GM12878 (cell line): ENCODE measurements around the gene KCNH6. TPM values are rescaled to one million over a fixed set of nuclear protein-coding genes. Genes with fewer than 3 reads are reported as not detected.

Experiments used
- ATAC-seq: fragments of 200-7000 bp; cut with Tn5 transposase; 3 replicates; pipeline ENCODE4 v1.9.1; 2020; ENCODE audit warnings: mild to moderate bottlenecking, moderate library complexity
- BruUV-seq: library from RNA; stranded (reverse); fragments of 400-500 nt; replicated peaks from 2 replicates; lab custom pipeline; 2021; lab: Mats Ljungman, UMichigan
- CTCF ChIA-PET: fragments of 300-600 bp; sonication (Branson Sonifier 250); formaldehyde crosslinking; extraction: SDS; loops from one replicate; lab custom pipeline; 2021; ENCODE audit warnings: inconsistent platforms; lab: Yijun Ruan, JAX
- POLR2A ChIA-PET: fragments of 350-600 bp; formaldehyde crosslinking; extraction: SDS; loops from one replicate; lab custom pipeline; 2021; ENCODE audit warnings: inconsistent platforms; lab: Charles Lee
- RAD21 ChIA-PET: fragments of 300-600 bp; sonication (Branson Sonifier 250); formaldehyde crosslinking; loops from one replicate; lab custom pipeline; 2023; ENCODE audit warnings: antibody characterized with exemption; ENCODE audit not compliant: unreplicated experiment; lab: Charles Lee
- SMC1A ChIA-PET: fragments of 300-600 bp; sonication (Branson Sonifier 250); formaldehyde crosslinking; loops from one replicate; lab custom pipeline; 2023; ENCODE audit not compliant: unreplicated experiment, uncharacterized antibody; lab: Charles Lee
- DNase-seq: peaks from one replicate; pipeline ENCODE4 v3.0.0-alpha.2; 2011; ENCODE audit warnings: low read depth, low spot score
- FAIRE-seq: peaks from 3 replicates; lab custom pipeline; 2011; peaks lifted over from hg19 to GRCh38; lab: Jason Lieb, UNC
- H2AFZ ChIP-seq: 2 replicates; pipeline ENCODE4 v1.6.0; 2011; ENCODE audit warnings: low read depth, low read length, control low read depth; ENCODE audit not compliant: control insufficient read depth
- H3K27ac ChIP-seq: 2 replicates; pipeline ENCODE4 v1.5.1; 2011; ENCODE audit warnings: control low read depth; ENCODE audit not compliant: control insufficient read depth, insufficient read depth
- H3K27me3 ChIP-seq, 2 experiments: replicated peaks in 1 of 2; 2 replicates each; pipeline versions ENCODE4 v1.6.0 to v1.6.1; 2011; ENCODE audit warnings: low read length in 1 of 2; ENCODE audit not compliant: control insufficient read depth in 2 of 2, insufficient read depth in 2 of 2
- H3K36me3 ChIP-seq, 2 experiments: 2 replicates each; pipeline ENCODE4 v1.5.1; 2011; ENCODE audit warnings: low read length in 1 of 2; ENCODE audit not compliant: control insufficient read depth in 2 of 2, insufficient read depth in 2 of 2
- H3K4me1 ChIP-seq: 2 replicates; pipeline ENCODE4 v1.6.1; 2011; ENCODE audit warnings: mild to moderate bottlenecking, low read length, moderate library complexity, mixed read lengths; ENCODE audit not compliant: control insufficient read depth, insufficient read depth
- H3K4me2 ChIP-seq: 2 replicates; pipeline ENCODE4 v1.6.0; 2011; ENCODE audit warnings: control low read depth; ENCODE audit not compliant: control insufficient read depth, insufficient read depth
- H3K4me3 ChIP-seq: fragments of 200-600 bp; sonication (generic); 2 replicates; pipeline ENCODE4 v1.5.1; 2016
- H3K79me2 ChIP-seq: 2 replicates; pipeline ENCODE4 v1.6.0; 2011; ENCODE audit warnings: low read length; ENCODE audit not compliant: control insufficient read depth, insufficient read depth
- H3K9ac ChIP-seq: 2 replicates; pipeline ENCODE4 v1.8.0; 2011; ENCODE audit warnings: low read length, control low read depth, mixed read lengths; ENCODE audit not compliant: control insufficient read depth, insufficient read depth
- H3K9me3 ChIP-seq: replicated peaks from 3 replicates; pipeline ENCODE4 v1.5.1; 2011; ENCODE audit warnings: mild to moderate bottlenecking, low read length; ENCODE audit not compliant: control insufficient read depth, insufficient read depth
- H4K20me1 ChIP-seq: 2 replicates; pipeline ENCODE4 v1.6.0; 2011; ENCODE audit not compliant: control insufficient read depth, insufficient read depth
- EGR1 ChIP-seq, 2 experiments: IDR thresholded peaks; 1 replicate in 1 of 2; 2 replicates in 1 of 2; pipeline ENCODE4 v1.6.1; 2011 to 2012; ENCODE audit warnings: low read depth in 2 of 2, low read length in 2 of 2, borderline replicate concordance in 1 of 2, mild to moderate bottlenecking in 1 of 2, moderate library complexity in 1 of 2
- MTA3 ChIP-seq: IDR thresholded peaks from 2 replicates; pipeline ENCODE4 v1.6.1; 2012; ENCODE audit warnings: low read length, inconsistent platforms, borderline replicate concordance
- NFXL1 ChIP-seq: fragments of 450-650 bp; IDR thresholded peaks from 2 replicates; pipeline ENCODE4 v1.6.1; 2017; ENCODE audit warnings: antibody characterized with exemption, mild to moderate bottlenecking, borderline replicate concordance
- RB1 ChIP-seq: fragments of 450-650 bp; formaldehyde crosslinking; IDR thresholded peaks from 2 replicates; pipeline ENCODE4 v1.6.1; 2017; ENCODE audit warnings: mild to moderate bottlenecking, borderline replicate concordance
- ZNF687 ChIP-seq: fragments of 450-650 bp; IDR thresholded peaks from 2 replicates; pipeline ENCODE4 v1.6.1; 2017; ENCODE audit warnings: mild to moderate bottlenecking, moderate library complexity
- in situ Hi-C: fragments of 300-500 bp; cut with MboI; formaldehyde crosslinking; loops from 9 replicates; pipeline ENCODE4 v1.14.3; 2018; ENCODE audit warnings: mixed read lengths
- intact Hi-C: fragments of 100-400 bp; cut with micrococcal nuclease; formaldehyde crosslinking; loops from one replicate; pipeline ENCODE4 v1.14.2; 2022; ENCODE audit not compliant: unreplicated experiment
- polyA plus RNA-seq, 11 experiments: library from polyadenylated mRNA; depleted of rRNA in 4 of 11; unstranded in 6 of 11; stranded (reverse) in 5 of 11; fragments of >200 nt; fragmentation: Nextera tagmentation in 4 of 11; fragmentation: Illumina TruSeq in 1 of 11; extraction: Ambion mirVana in 4 of 11; extraction: Trizol in 1 of 11; gene quantifications; 1 replicate in 1 of 11; 2 replicates in 10 of 11; pipeline versions ENCODE4 v1.2.1 to v1.2.3, GENCODE V29; 2011 to 2016; ENCODE audit warnings: inconsistent platforms in 2 of 11, missing spikeins in 2 of 11, low read depth in 1 of 11
- total RNA-seq, 4 experiments: library from RNA; depleted of rRNA in 3 of 4; stranded (reverse); fragments of >200 nt in 3 of 4; fragmentation: Illumina TruSeq in 1 of 4; extraction: Trizol in 1 of 4; gene quantifications; 2 replicates each; pipeline versions ENCODE4 v1.2.1 to v1.2.3, GENCODE V29; 2013 to 2021
- TF ChIP-seq, protein P1 (sequence below): IDR thresholded peaks from 2 replicates; pipeline ENCODE4 v1.6.1; 2012; ENCODE audit warnings: low read depth, low read length, improper control_type of control experiment

Gene KCNH6
- total and polyA plus RNA-seq, 10 of the 15 experiments (the other 5 are each of a cell fraction or from before 2014, with no cell fraction given), result not detected

- no peak overlapping the region for H2AFZ ChIP-seq
- peaks cover under 1% of the 10 kb centered on the region; the same call in 1 of the 2 replicates for H3K4me1 ChIP-seq
- no peaks in the 10 kb centered on the region for H4K20me1 ChIP-seq
- ChIA-PET SMC1A (no interaction called here), RAD21 (no interaction called here)
- in situ Hi-C loops, result no loop called here
- no peak overlapping the region for H3K9ac ChIP-seq
- no peaks in the 10 kb centered on the region for H3K36me3 ChIP-seq
- no TSS peak for BruUV-seq
- FAIRE-seq (no peak), ATAC-seq (no peak)
- no peak overlapping the region for H3K27ac ChIP-seq
- H3K9me3 ChIP-seq, result no peaks in the 10 kb centered on the region
- H3K79me2 ChIP-seq, result no peaks in the 10 kb centered on the region
- H3K4me2 ChIP-seq, result no peak overlapping the region
- TF ChIP-seq MTA3 (no peak), NFXL1 (no peak), ZNF687 (no peak), EGR1 (IDR thresholded peaks at IDR 0.05; ENCODE audit: borderline replicate concordance in 1 of 2, low read depth in 2 of 2, low read length in 2 of 2) (no peak), RB1 (no peak)
- TF ChIP-seq, protein P1, sequence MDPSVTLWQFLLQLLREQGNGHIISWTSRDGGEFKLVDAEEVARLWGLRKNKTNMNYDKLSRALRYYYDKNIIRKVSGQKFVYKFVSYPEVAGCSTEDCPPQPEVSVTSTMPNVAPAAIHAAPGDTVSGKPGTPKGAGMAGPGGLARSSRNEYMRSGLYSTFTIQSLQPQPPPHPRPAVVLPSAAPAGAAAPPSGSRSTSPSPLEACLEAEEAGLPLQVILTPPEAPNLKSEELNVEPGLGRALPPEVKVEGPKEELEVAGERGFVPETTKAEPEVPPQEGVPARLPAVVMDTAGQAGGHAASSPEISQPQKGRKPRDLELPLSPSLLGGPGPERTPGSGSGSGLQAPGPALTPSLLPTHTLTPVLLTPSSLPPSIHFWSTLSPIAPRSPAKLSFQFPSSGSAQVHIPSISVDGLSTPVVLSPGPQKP, result no peak
- TF ChIP-seq, all 136 proteins: peak for 0
- intact Hi-C loops, result no loop called here
- POLR2A ChIA-PET, result interaction anchor here (1.3 kb wide), 1 partner anchor 10 kb away, joined by 3 read pairs; no protein-coding TSS in a partner anchor
- CTCF ChIA-PET, result interaction anchor here (0.6 to 1.6 kb wide), 3 partner anchors 24 to 69 kb away, joined by 3 to 8 read pairs (median 4); no protein-coding TSS in a partner anchor
- Histone ChIP-seq H3K4me3 (no peak overlapping the region), H3K27me3 (peaks cover 0 to 5% of the 10 kb centered on the region in 2 experiments; a peak in 2 of 4 replicates)
- DNase-seq, result no peak
Measured at GRCh38 chr17:63543822-63544420, 20.8 kb downstream of the KCNH6 start.
